GM10248 (cell line): ENCODE measurements around the gene USP20.
A peak's percentile ranks its signal among the peaks of the same experiment; 100 is the strongest.
"Not testable (repeated sequence)": the region's sequence is repeated elsewhere in the genome, so short reads cannot be mapped to it uniquely, and the experiment has no call there.

ENCODE experiments used
- CTCF ChIA-PET: fragments of 300-600 bp; sonication (Branson Sonifier 250); formaldehyde crosslinking; extraction: SDS; loops from one replicate; lab custom pipeline; 2021; ENCODE audit warnings: antibody characterized with exemption; lab: Yijun Ruan, JAX
- POLR2A ChIA-PET: fragments of 350-650 bp; sonication (Branson Sonifier 250); formaldehyde crosslinking; extraction: SDS; loops from one replicate; lab custom pipeline; 2020; ENCODE audit warnings: antibody characterized with exemption; lab: Yijun Ruan, JAX
- DNase-seq: peaks from one replicate; pipeline ENCODE4 v3.0.0; 2012; ENCODE audit errors: extremely low spot score
- TF ChIP-seq, protein P1 (sequence below): IDR thresholded peaks from 2 replicates; pipeline ENCODE4 v1.5.1; 2012; ENCODE audit warnings: mild to moderate bottlenecking, low read depth; ENCODE audit errors: extremely low read depth, missing control alignments, control extremely low read depth

Gene USP20

DNA sequence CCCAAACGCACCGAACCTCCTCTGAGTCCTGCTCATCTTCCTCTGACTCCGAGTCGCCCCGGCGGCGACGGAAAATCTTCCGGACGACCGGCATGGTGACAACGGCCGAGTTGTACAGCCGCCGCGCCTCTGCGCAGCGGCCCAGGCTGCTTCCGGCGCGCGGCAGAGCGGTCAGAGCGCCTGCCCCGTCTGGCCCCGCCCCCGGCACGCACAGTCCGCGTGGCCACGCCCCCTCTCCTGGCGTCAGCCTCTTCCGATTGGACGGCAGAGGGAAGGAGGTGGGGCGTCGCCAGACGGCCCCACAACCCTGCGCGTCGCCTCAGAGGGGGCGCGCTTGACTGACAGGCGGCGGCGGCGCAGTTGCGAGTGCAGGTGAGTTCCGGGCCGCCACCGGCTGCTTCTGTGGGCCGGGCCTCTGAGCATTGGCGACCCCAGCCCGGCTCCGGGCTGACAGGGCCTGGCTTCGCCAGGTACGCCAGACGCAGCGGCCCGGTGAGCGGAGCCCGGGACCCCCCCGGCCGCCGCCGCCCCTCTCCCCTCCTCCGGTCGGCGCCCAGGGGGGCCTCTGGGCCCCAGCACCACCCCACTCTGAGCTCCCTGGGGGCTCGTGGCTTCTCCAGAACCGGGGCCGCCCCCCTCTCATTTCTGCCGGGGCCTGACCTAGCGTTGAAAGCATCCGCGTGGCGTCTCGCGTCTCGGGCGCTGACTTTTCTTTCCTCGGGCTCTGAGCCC, at the start of gene USP20, which contains the start of gene C9orf78:
USP20 (plus strand) TSS at position 331 of the 732 bp plus-strand sequence. CDS start 17,098 bp downstream, outside the sequence.
C9orf78 (minus strand) TSS at position 148 of the 732 bp plus-strand sequence; CDS start at position 94, 54 bp downstream.
- DNase-seq: peak; percentile 100
- ChIA-PET CTCF (interaction anchor here (1.4 kb wide), 1 partner anchor 9 kb away, joined by 4 read pairs; no protein-coding TSS in a partner anchor), POLR2A (interaction anchor here (0.9 kb wide), 1 partner anchor 9 kb away, joined by 5 read pairs; no protein-coding TSS in a partner anchor)
- TF ChIP-seq, protein P1, sequence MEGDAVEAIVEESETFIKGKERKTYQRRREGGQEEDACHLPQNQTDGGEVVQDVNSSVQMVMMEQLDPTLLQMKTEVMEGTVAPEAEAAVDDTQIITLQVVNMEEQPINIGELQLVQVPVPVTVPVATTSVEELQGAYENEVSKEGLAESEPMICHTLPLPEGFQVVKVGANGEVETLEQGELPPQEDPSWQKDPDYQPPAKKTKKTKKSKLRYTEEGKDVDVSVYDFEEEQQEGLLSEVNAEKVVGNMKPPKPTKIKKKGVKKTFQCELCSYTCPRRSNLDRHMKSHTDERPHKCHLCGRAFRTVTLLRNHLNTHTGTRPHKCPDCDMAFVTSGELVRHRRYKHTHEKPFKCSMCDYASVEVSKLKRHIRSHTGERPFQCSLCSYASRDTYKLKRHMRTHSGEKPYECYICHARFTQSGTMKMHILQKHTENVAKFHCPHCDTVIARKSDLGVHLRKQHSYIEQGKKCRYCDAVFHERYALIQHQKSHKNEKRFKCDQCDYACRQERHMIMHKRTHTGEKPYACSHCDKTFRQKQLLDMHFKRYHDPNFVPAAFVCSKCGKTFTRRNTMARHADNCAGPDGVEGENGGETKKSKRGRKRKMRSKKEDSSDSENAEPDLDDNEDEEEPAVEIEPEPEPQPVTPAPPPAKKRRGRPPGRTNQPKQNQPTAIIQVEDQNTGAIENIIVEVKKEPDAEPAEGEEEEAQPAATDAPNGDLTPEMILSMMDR: no peak

DNA sequence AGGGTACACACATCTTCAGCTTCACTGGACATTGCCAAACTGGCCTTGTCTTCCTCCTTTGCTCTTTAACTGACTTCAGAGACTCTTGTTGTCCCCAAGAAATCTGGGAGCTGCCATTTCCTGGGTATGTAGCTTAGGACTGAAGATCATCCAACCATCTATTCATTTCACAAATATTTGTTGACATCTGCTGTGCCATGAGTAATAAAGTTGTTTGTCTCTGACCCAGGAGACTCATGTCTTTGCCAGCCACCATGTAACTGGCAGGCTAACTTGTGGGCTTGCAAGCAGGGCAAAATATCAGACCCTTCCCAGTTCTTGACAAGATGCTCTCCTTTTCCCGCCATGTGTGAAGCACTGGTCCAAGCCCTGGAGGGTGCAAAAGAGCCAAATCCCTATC, 49.4 kb upstream of the USP20 start:
- ChIA-PET POLR2A (no interaction called here), CTCF (interaction anchor here (1.0 to 8.6 kb wide), 3 partner anchors 49 to 106 kb away, joined by 3 to 99 read pairs (median 66); no protein-coding TSS in a partner anchor)
- TF ChIP-seq, protein P1: no peak
- DNase-seq: no peak

GRCh38 chr9:129786481-129786880, 48.8 kb upstream of the USP20 start:
- TF ChIP-seq, protein P1: no peak
- POLR2A ChIA-PET: no interaction called here
- CTCF ChIA-PET: interaction anchor here (1.2 to 8.6 kb wide), 2 partner anchors 50 to 60 kb away, joined by 11 to 99 read pairs; no protein-coding TSS in a partner anchor
- DNase-seq: no peak

GRCh38 chr9:129794549-129794948, 40.7 kb upstream of the USP20 start:
- CTCF ChIA-PET: no interaction called here
- no peak for DNase-seq
- TF ChIP-seq, protein P1: no peak
- POLR2A ChIA-PET: interaction anchor here (0.7 kb wide), 1 partner anchor 80 kb away, joined by 3 read pairs; no protein-coding TSS in a partner anchor

DNA sequence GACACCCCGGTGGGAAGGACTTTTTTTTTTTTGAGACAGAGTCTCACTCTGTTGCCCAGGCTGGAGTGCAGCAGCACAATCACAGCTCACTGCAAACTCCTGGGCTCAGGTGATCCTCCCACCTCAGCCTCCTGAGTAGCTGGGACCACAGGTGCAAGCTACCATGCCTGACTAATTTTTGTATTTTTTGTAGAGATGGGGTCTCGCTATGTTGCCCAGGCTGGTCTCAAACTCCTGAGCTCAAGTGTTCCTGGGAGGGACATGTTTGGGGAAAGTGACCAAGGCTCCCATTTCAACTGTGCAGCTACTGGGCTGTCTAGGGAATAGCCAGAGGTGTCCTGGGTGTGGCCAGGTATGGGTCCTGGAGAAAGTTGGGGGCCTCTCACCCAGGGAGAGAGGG, 39.2 kb upstream of the USP20 start:
- POLR2A ChIA-PET, DNase-seq, CTCF ChIA-PET: not testable (repeated sequence)

GRCh38 chr9:129798973-129799372, 36.3 kb upstream of the USP20 start:
- POLR2A ChIA-PET: no interaction called here
- no peak for DNase-seq
- TF ChIP-seq, protein P1: no peak
- CTCF ChIA-PET: interaction anchor here (0.8 to 3.1 kb wide), 2 partner anchors 9 to 61 kb away, joined by 3 to 11 read pairs; no protein-coding TSS in a partner anchor
